GM23338 (cell line): ENCODE results near the gene CYP2J2. TPM values are rescaled to one million over a fixed set of nuclear protein-coding genes. Genes with fewer than 3 reads are reported as not detected.

ENCODE experiments used
- ATAC-seq: fragments of 200-7000 bp; cut with Tn5 transposase; 3 replicates; pipeline ENCODE4 v1.9.1; 2020
- DNase-seq: peaks from one replicate; pipeline ENCODE4 v3.0.0-alpha.2; 2015; ENCODE audit warnings: low spot score
- H2AFZ ChIP-seq: fragments of 200-600 bp; sonication (generic); 2 replicates; pipeline ENCODE4 v1.8.0; 2016; ENCODE audit warnings: antibody characterized with exemption, mild to moderate bottlenecking, moderate library complexity
- H3F3A ChIP-seq: fragments of 200-600 bp; sonication (generic); replicated peaks from 2 replicates; pipeline ENCODE4 v1.8.0; 2017; ENCODE audit warnings: antibody characterized with exemption, mixed run types, low read depth
- H3K27ac ChIP-seq: fragments of 200-600 bp; sonication (generic); 2 replicates; pipeline ENCODE4 v1.6.1; 2016; ENCODE audit warnings: low read depth
- H3K27me3 ChIP-seq: fragments of 200-600 bp; sonication (generic); 2 replicates; pipeline ENCODE4 v1.8.0; 2016; ENCODE audit warnings: mild to moderate bottlenecking, mixed run types, moderate library complexity; ENCODE audit not compliant: insufficient read depth
- H3K36me3 ChIP-seq: fragments of 200-600 bp; sonication (generic); 2 replicates; pipeline ENCODE4 v1.8.0; 2016; ENCODE audit warnings: mild to moderate bottlenecking; ENCODE audit not compliant: insufficient read depth
- H3K4me1 ChIP-seq: fragments of 200-600 bp; sonication (generic); 2 replicates; pipeline ENCODE4 v1.8.0; 2016; ENCODE audit warnings: mild to moderate bottlenecking, moderate library complexity; ENCODE audit not compliant: insufficient read depth
- H3K4me2 ChIP-seq: fragments of 200-600 bp; sonication (generic); 2 replicates; pipeline ENCODE4 v1.7.1; 2017; ENCODE audit warnings: mixed run types
- H3K4me3 ChIP-seq: fragments of 200-600 bp; sonication (generic); 2 replicates; pipeline ENCODE4 v1.6.1; 2016; ENCODE audit warnings: mixed run types
- H3K79me2 ChIP-seq: fragments of 200-600 bp; sonication (generic); replicated peaks from 2 replicates; pipeline ENCODE4 v1.8.0; 2017; ENCODE audit warnings: mild to moderate bottlenecking; ENCODE audit not compliant: insufficient read depth
- H3K9me2 ChIP-seq: fragments of 200-600 bp; sonication (generic); 2 replicates; pipeline ENCODE4 v1.8.0; 2017; ENCODE audit not compliant: insufficient read depth
- H4K20me1 ChIP-seq: fragments of 200-600 bp; sonication (generic); replicated peaks from 2 replicates; pipeline ENCODE4 v1.8.0; 2017; ENCODE audit warnings: mild to moderate bottlenecking; ENCODE audit not compliant: insufficient read depth
- H3K27ac Mint-ChIP-seq: 2 replicates; pipeline ENCODE4 v1.8.0; 2020; ENCODE audit warnings: inconsistent platforms, mild to moderate bottlenecking, moderate library complexity, mixed read lengths
- H3K27me3 Mint-ChIP-seq: 3 replicates; pipeline ENCODE4 v1.8.0; 2022; ENCODE audit warnings: low read depth, mild to moderate bottlenecking, moderate library complexity, mixed read lengths, inconsistent platforms; ENCODE audit not compliant: insufficient read depth, poor library complexity
- H3K36me3 Mint-ChIP-seq: 3 replicates; pipeline ENCODE4 v1.8.0; 2021; ENCODE audit warnings: low read depth, mild to moderate bottlenecking, inconsistent platforms, moderate library complexity, mixed read lengths
- H3K4me1 Mint-ChIP-seq: 3 replicates; pipeline ENCODE4 v1.8.0; 2020; ENCODE audit warnings: mild to moderate bottlenecking, inconsistent platforms, mixed read lengths
- H3K4me3 Mint-ChIP-seq: 3 replicates; pipeline ENCODE4 v1.8.0; 2021; ENCODE audit warnings: moderate library complexity, mild to moderate bottlenecking, inconsistent platforms, mixed read lengths
- H3K9me3 Mint-ChIP-seq: 3 replicates; pipeline ENCODE4 v1.8.0; 2020; ENCODE audit warnings: moderate library complexity, mild to moderate bottlenecking, inconsistent platforms, mixed read lengths
- CREB1 ChIP-seq: fragments of 250-450 bp; sonication (Bioruptor Pico); IDR thresholded peaks from 2 replicates; pipeline ENCODE4 v1.5.0; 2020; ENCODE audit warnings: low read depth, mild to moderate bottlenecking, moderate library complexity
- CTCF ChIP-seq, 2 experiments: fragments of 200-600 bp in 1 of 2; sonication (generic) in 1 of 2; conservative IDR thresholded peaks; 2 replicates each; pipeline versions ENCODE4 v1.5.1 to v1.6.1; 2016 to 2017; ENCODE audit warnings: antibody characterized with exemption in 2 of 2, low read depth in 2 of 2, mild to moderate bottlenecking in 2 of 2, moderate library complexity in 1 of 2
- ETS1 ChIP-seq: IDR thresholded peaks from 2 replicates; pipeline ENCODE4 v1.6.1; 2016; ENCODE audit warnings: antibody characterized with exemption
- EZH2 ChIP-seq: fragments of 200-600 bp; sonication (generic); IDR thresholded peaks from one replicate; pipeline ENCODE4 v1.8.0; 2017; ENCODE audit warnings: antibody characterized with exemption, mild to moderate bottlenecking, low read depth; ENCODE audit not compliant: unreplicated experiment
- EZH2phosphoT487 ChIP-seq: fragments of 200-600 bp; sonication (generic); IDR thresholded peaks from one replicate; pipeline ENCODE4 v1.8.1; 2018; ENCODE audit warnings: antibody characterized with exemption; ENCODE audit not compliant: unreplicated experiment
- JUNB ChIP-seq: IDR thresholded peaks from one replicate; pipeline ENCODE4 v1.6.1; 2016; ENCODE audit warnings: antibody characterized with exemption; ENCODE audit not compliant: unreplicated experiment
- NANOG ChIP-seq: IDR thresholded peaks from 2 replicates; pipeline ENCODE4 v1.6.1; 2016; ENCODE audit warnings: antibody characterized with exemption, borderline replicate concordance
- POLR2AphosphoS5 ChIP-seq: IDR thresholded peaks from 2 replicates; pipeline ENCODE4 v1.6.1; 2016; ENCODE audit warnings: antibody characterized with exemption, low read depth
- REST ChIP-seq: IDR thresholded peaks from one replicate; pipeline ENCODE4 v1.6.1; 2018; ENCODE audit warnings: antibody characterized with exemption; ENCODE audit not compliant: unreplicated experiment
- STAT1 ChIP-seq: IDR thresholded peaks from one replicate; pipeline ENCODE4 v1.6.1; 2016; ENCODE audit warnings: antibody characterized with exemption; ENCODE audit not compliant: unreplicated experiment
- ZNF114 ChIP-seq: fragments of 250-450 bp; sonication (Bioruptor Pico); IDR thresholded peaks from 2 replicates; pipeline ENCODE4 v1.5.0; 2020; ENCODE audit warnings: mild to moderate bottlenecking, moderate library complexity
- ZNF331 ChIP-seq: fragments of 250-450 bp; sonication (Bioruptor Pico); IDR thresholded peaks from 2 replicates; pipeline ENCODE4 v1.5.0; 2020; ENCODE audit warnings: low read depth, mild to moderate bottlenecking, moderate library complexity
- long read RNA-seq: library from polyadenylated mRNA; unstranded; transcript quantifications from one replicate; pipeline ENCODE4 v2.0.0, GENCODE V29; 2020; ENCODE audit not compliant: unreplicated experiment
- polyA plus RNA-seq: library from polyadenylated mRNA; unstranded; fragments of >200 nt; fragmentation: Nextera tagmentation; extraction: Ambion mirVana; gene quantifications from 2 replicates; pipeline ENCODE4 v1.2.1, GENCODE V29; 2016
- total RNA-seq: library from RNA; depleted of rRNA; stranded (reverse); fragments of >200 nt; shearing (Covaris generic); gene quantifications from 2 replicates; pipeline ENCODE4 v1.2.3, GENCODE V29; 2014; rRNA removed

The CYP2J2 gene, protein sequence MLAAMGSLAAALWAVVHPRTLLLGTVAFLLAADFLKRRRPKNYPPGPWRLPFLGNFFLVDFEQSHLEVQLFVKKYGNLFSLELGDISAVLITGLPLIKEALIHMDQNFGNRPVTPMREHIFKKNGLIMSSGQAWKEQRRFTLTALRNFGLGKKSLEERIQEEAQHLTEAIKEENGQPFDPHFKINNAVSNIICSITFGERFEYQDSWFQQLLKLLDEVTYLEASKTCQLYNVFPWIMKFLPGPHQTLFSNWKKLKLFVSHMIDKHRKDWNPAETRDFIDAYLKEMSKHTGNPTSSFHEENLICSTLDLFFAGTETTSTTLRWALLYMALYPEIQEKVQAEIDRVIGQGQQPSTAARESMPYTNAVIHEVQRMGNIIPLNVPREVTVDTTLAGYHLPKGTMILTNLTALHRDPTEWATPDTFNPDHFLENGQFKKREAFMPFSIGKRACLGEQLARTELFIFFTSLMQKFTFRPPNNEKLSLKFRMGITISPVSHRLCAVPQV
- total RNA-seq (1.5 and 2.3 TPM in 2 replicates), polyA plus RNA-seq (1.1 and 1.4 TPM in 2 replicates)
- long read RNA-seq, partial matches to known transcripts: 0 of 2 reads
- long read RNA-seq, other reads (novel, unspliced or antisense): 0 of 2 reads

DNA sequence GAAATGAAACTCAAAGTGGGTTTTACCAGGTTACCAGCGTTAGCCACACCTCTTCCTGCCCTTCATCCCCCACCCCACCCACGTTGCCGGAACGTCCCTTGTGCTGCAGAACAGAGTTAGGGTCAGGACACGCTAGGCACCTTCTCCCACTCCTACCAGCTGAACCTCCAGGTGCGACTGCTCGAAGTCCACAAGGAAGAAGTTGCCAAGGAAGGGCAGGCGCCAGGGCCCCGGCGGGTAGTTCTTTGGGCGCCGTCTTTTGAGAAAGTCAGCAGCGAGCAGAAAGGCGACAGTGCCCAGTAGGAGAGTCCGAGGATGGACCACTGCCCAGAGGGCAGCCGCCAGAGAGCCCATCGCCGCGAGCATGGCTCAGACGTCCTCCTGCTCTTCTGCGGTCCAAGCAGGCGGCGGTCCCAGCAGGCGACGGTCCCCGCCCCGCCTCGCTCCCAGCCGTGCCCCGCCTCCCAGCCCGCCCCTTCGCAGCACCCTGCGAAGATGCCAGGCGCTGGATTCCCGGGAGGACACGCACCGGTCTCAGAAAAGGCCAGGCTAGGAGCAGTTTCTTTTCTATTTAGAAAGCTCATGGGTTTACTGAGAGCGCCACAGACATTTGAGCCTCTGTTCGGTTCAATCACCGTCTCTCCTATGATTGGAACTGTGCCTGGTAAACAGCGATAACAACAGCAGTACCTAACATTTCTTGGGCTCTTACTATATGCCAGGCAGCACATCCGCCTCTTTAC is at the start of gene CYP2J2:
Gene CYP2J2, minus strand, starts transcription at position 393 of the 743 bp plus-strand sequence. Its CDS starts 27 bp downstream, at position 366.
- H3K27me3 Mint-ChIP-seq: peaks cover 11% of the 10 kb centered on the region
- H3K4me3 ChIP-seq: peak within 1 kb of the TSS; percentile 75
- H2AFZ ChIP-seq: peak within 1 kb of the TSS; percentile 98
- H3K27ac Mint-ChIP-seq: no peak within 1 kb of the TSS
- peaks cover 6% of the 10 kb centered on the region; the same call in 1 of the 2 replicates for H3K4me1 ChIP-seq
- peak within 1 kb of the TSS; percentile 79 for H3K4me3 Mint-ChIP-seq
- H3F3A ChIP-seq: no peaks in the 10 kb centered on the region
- no peaks in the 10 kb centered on the region for H3K36me3 ChIP-seq
- H3K9me2 ChIP-seq: no peaks in the 10 kb centered on the region
- H3K4me2 ChIP-seq: peak within 1 kb of the TSS; percentile 87
- peaks cover 25% of the 10 kb centered on the region for H3K27me3 ChIP-seq
- no peak for TF ChIP-seq REST
- peak; percentile 49; the same call in 1 of the 2 replicates for TF ChIP-seq POLR2AphosphoS5
- TF ChIP-seq ETS1: no peak
- ATAC-seq (peak; percentile 99), DNase-seq (peak; percentile 72)
- H3K36me3 Mint-ChIP-seq: no peaks in the 10 kb centered on the region
- H4K20me1 ChIP-seq: no peaks in the 10 kb centered on the region
- 0 out of 3 replicates have a peak, but pooled peaks cover 3% of the 10 kb centered on the region for H3K9me3 Mint-ChIP-seq
- no peaks in the 10 kb centered on the region for H3K79me2 ChIP-seq
- H3K27ac ChIP-seq: no peak within 1 kb of the TSS
- peaks cover 10% of the 10 kb centered on the region for H3K4me1 Mint-ChIP-seq

DNA sequence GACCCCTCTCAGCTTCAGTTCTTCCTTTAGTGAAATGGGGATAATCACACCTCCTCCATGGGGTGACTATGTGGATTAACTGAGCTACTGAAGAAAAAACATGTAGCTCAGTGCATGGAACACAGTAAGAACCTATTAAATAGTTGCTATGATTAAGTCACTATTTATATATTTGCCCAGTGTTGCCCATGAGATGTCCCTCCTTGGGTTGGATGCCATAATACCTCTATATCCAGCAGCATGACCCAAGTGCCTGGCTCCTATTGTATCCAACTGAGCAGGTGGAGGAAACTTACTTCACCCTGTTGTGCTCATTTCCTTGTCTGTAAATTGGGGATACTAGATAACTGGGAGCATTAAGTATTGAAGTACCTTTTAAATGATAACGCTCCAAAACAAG is 47.1 kb upstream of the CYP2J2 start:
- H3K4me3 ChIP-seq: no peak overlapping the region
- H3K4me3 Mint-ChIP-seq: no peak overlapping the region
- peaks cover 3% of the 10 kb centered on the region; the same call in 1 of the 2 replicates for H3K27me3 ChIP-seq
- no peaks in the 10 kb centered on the region for H3K9me2 ChIP-seq
- no peaks in the 10 kb centered on the region for H3K36me3 Mint-ChIP-seq
- H3K4me2 ChIP-seq: no peak overlapping the region
- ATAC-seq: no peak
- no peak overlapping the region for H2AFZ ChIP-seq
- no peaks in the 10 kb centered on the region for H3K79me2 ChIP-seq
- peaks cover 3% of the 10 kb centered on the region for H3K27me3 Mint-ChIP-seq
- no peak for DNase-seq
- no peaks in the 10 kb centered on the region for H3K9me3 Mint-ChIP-seq
- H3K4me1 ChIP-seq: 0 out of 2 replicates have a peak, but pooled peaks cover 2% of the 10 kb centered on the region
- H3K27ac Mint-ChIP-seq: no peak overlapping the region
- H3K4me1 Mint-ChIP-seq: 0 out of 3 replicates have a peak, but pooled peaks cover 2% of the 10 kb centered on the region
- H3F3A ChIP-seq: no peaks in the 10 kb centered on the region
- no peak overlapping the region for H3K27ac ChIP-seq
- no peaks in the 10 kb centered on the region for H4K20me1 ChIP-seq
- H3K36me3 ChIP-seq: no peaks in the 10 kb centered on the region
- TF ChIP-seq POLR2AphosphoS5 (no peak), EZH2 (no peak), JUNB (no peak), NANOG (no peak), CREB1 (CRISPR knock-in tag) (no peak), EZH2phosphoT487 (no peak), ZNF331 (CRISPR knock-in tag) (no peak), ETS1 (no peak), STAT1 (no peak), CTCF (conservative IDR thresholded peaks at IDR 0.05; ENCODE audit: low read depth in 2 of 2) (no peak), ZNF114 (CRISPR knock-in tag) (no peak)
